ENCODE data around the gene RIPOR1. TPM values are rescaled to one million over a fixed set of nuclear protein-coding genes. Genes with fewer than 3 reads are reported as not detected.

RIPOR1 gene
- total and polyA plus RNA-seq, 2 experiments from 2014 or later, result 7.6 to 22.4 TPM

DNA sequence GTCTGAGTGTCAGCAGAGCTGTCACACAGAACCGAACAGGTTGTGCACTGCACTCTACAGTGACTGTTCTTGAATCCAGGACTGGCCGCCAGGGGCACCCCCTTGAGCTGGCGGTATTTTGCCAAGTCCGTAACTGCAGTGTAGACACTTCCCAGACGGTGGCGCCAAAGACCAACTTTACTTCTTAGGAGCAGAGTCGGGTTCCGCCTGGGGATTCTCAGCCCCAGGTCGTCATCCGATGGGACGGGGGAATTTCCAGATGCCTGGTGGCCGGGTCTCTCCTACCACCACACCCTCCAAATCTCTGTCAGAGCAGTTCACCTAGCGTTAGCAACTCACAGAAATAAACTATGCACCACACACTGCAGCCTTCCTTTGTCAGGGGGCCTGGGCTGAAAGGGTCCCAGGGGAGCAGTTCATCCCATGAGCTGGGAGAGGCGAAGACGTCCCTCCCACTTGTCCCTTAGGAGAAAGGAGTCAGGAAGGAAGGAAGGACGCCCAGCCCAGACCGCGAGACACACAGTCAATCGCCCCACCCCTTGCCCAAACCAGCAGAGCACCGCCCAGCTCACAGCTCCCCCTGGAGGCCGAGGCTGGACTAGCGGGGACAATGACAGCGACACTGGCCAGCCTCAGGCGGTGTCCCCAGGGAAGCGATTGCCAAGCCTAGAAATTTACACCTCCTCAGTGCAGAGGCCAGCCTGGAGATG, 7.4 kb upstream of the RIPOR1 start (continued):
- no peak for TF ChIP-seq EZH2phosphoT487 (IDR thresholded peaks at IDR 0.05; ENCODE audit: unreplicated experiment)
- TF ChIP-seq, protein P1, sequence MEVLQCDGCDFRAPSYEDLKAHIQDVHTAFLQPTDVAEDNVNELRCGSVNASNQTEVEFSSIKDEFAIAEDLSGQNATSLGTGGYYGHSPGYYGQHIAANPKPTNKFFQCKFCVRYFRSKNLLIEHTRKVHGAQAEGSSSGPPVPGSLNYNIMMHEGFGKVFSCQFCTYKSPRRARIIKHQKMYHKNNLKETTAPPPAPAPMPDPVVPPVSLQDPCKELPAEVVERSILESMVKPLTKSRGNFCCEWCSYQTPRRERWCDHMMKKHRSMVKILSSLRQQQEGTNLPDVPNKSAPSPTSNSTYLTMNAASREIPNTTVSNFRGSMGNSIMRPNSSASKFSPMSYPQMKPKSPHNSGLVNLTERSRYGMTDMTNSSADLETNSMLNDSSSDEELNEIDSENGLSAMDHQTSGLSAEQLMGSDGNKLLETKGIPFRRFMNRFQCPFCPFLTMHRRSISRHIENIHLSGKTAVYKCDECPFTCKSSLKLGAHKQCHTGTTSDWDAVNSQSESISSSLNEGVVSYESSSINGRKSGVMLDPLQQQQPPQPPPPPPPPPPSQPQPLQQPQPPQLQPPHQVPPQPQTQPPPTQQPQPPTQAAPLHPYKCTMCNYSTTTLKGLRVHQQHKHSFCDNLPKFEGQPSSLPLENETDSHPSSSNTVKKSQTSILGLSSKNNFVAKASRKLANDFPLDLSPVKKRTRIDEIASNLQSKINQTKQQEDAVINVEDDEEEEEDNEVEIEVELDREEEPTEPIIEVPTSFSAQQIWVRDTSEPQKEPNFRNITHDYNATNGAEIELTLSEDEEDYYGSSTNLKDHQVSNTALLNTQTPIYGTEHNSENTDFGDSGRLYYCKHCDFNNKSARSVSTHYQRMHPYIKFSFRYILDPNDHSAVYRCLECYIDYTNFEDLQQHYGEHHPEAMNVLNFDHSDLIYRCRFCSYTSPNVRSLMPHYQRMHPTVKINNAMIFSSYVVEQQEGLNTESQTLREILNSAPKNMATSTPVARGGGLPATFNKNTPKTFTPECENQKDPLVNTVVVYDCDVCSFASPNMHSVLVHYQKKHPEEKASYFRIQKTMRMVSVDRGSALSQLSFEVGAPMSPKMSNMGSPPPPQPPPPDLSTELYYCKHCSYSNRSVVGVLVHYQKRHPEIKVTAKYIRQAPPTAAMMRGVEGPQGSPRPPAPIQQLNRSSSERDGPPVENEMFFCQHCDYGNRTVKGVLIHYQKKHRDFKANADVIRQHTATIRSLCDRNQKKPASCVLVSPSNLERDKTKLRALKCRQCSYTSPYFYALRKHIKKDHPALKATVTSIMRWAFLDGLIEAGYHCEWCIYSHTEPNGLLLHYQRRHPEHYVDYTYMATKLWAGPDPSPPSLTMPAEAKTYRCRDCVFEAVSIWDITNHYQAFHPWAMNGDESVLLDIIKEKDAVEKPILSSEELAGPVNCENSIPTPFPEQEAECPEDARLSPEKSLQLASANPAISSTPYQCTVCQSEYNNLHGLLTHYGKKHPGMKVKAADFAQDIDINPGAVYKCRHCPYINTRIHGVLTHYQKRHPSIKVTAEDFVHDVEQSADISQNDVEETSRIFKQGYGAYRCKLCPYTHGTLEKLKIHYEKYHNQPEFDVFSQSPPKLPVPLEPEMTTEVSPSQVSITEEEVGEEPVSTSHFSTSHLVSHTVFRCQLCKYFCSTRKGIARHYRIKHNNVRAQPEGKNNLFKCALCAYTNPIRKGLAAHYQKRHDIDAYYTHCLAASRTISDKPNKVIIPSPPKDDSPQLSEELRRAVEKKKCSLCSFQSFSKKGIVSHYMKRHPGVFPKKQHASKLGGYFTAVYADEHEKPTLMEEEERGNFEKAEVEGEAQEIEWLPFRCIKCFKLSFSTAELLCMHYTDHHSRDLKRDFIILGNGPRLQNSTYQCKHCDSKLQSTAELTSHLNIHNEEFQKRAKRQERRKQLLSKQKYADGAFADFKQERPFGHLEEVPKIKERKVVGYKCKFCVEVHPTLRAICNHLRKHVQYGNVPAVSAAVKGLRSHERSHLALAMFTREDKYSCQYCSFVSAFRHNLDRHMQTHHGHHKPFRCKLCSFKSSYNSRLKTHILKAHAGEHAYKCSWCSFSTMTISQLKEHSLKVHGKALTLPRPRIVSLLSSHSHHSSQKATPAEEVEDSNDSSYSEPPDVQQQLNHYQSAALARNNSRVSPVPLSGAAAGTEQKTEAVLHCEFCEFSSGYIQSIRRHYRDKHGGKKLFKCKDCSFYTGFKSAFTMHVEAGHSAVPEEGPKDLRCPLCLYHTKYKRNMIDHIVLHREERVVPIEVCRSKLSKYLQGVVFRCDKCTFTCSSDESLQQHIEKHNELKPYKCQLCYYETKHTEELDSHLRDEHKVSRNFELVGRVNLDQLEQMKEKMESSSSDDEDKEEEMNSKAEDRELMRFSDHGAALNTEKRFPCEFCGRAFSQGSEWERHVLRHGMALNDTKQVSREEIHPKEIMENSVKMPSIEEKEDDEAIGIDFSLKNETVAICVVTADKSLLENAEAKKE (CRISPR knock-in tag; IDR thresholded peaks at IDR 0.05), result no peak

DNA sequence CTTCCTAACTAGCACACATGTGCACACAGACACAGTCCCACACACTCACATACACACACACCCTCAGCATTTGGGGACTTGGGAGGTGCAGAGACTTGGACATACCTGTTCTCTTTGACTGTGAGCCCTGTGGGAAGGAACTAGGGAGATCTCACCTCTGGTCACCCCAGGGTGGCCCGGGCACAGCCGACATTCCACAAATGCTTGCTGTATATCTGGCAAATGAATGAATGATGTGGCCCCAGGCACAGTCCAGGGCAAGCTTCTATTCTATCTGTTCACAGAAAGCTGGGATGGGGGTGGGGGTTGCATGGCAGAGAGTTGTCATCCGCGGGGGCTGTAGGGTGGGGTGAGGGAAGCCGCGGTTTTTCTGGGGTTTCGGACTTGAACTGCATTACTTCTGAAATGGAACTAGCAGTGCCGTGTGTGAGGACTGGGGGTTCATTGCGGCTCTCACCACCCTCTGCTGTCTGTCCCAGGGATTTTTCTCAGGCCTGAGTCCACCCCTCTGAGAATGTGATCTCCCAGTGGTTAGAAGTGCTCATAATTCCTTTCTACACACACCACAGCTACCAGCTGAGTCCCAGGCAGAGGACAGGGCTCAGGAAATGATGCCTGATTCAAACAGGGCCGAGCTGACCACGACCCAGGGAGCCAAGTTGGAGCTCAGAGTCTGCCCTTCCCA, 3.3 kb upstream of the RIPOR1 start:
- Histone ChIP-seq H4K20me1 (replicated peaks; ENCODE audit: insufficient read depth) (no peaks in the 10 kb centered on the region), H3K27me3 (ENCODE audit: insufficient read depth) (peaks cover 87% of the 10 kb centered on the region), H3K36me3 (ENCODE audit: insufficient read depth) (no peaks in the 10 kb centered on the region), H3K4me2 (no peak overlapping the region), H3K79me2 (replicated peaks; ENCODE audit: insufficient read depth) (no peaks in the 10 kb centered on the region), H3F3A (replicated peaks; ENCODE audit: low read depth) (0 out of 2 replicates have a peak, but pooled peaks cover 10% of the 10 kb centered on the region), H3K27ac (ENCODE audit: low read depth) (no peak overlapping the region), H3K9me2 (ENCODE audit: insufficient read depth) (no peaks in the 10 kb centered on the region), H3K4me3 (no peak overlapping the region), H3K4me1 (ENCODE audit: insufficient read depth) (peaks cover 10% of the 10 kb centered on the region; the same call in 1 of the 2 replicates), H2AFZ (no peak overlapping the region)
- Mint-ChIP-seq H3K4me1 (peaks cover 4% of the 10 kb centered on the region), H3K4me3 (no peak overlapping the region), H3K9me3 (no peaks in the 10 kb centered on the region), H3K27me3 (ENCODE audit: insufficient read depth, low read depth, poor library complexity) (peaks cover 84% of the 10 kb centered on the region), H3K36me3 (ENCODE audit: low read depth) (no peaks in the 10 kb centered on the region), H3K27ac (no peak overlapping the region)
- no peak for ATAC-seq
- DNase-seq (ENCODE audit: low spot score), result peak; percentile 26
- TF ChIP-seq POLR2AphosphoS5 (IDR thresholded peaks at IDR 0.05; ENCODE audit: low read depth), result no peak
- TF ChIP-seq EZH2 (IDR thresholded peaks at IDR 0.05; ENCODE audit: low read depth, unreplicated experiment), result no peak
- TF ChIP-seq, protein P2, sequence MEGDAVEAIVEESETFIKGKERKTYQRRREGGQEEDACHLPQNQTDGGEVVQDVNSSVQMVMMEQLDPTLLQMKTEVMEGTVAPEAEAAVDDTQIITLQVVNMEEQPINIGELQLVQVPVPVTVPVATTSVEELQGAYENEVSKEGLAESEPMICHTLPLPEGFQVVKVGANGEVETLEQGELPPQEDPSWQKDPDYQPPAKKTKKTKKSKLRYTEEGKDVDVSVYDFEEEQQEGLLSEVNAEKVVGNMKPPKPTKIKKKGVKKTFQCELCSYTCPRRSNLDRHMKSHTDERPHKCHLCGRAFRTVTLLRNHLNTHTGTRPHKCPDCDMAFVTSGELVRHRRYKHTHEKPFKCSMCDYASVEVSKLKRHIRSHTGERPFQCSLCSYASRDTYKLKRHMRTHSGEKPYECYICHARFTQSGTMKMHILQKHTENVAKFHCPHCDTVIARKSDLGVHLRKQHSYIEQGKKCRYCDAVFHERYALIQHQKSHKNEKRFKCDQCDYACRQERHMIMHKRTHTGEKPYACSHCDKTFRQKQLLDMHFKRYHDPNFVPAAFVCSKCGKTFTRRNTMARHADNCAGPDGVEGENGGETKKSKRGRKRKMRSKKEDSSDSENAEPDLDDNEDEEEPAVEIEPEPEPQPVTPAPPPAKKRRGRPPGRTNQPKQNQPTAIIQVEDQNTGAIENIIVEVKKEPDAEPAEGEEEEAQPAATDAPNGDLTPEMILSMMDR (conservative IDR thresholded peaks at IDR 0.05; ENCODE audit: low read depth in 2 of 2), result no peak
- TF ChIP-seq EZH2phosphoT487 (IDR thresholded peaks at IDR 0.05; ENCODE audit: unreplicated experiment), result no peak
- TF ChIP-seq ZNF114 (CRISPR knock-in tag; IDR thresholded peaks at IDR 0.05), result no peak
- TF ChIP-seq, protein P3, sequence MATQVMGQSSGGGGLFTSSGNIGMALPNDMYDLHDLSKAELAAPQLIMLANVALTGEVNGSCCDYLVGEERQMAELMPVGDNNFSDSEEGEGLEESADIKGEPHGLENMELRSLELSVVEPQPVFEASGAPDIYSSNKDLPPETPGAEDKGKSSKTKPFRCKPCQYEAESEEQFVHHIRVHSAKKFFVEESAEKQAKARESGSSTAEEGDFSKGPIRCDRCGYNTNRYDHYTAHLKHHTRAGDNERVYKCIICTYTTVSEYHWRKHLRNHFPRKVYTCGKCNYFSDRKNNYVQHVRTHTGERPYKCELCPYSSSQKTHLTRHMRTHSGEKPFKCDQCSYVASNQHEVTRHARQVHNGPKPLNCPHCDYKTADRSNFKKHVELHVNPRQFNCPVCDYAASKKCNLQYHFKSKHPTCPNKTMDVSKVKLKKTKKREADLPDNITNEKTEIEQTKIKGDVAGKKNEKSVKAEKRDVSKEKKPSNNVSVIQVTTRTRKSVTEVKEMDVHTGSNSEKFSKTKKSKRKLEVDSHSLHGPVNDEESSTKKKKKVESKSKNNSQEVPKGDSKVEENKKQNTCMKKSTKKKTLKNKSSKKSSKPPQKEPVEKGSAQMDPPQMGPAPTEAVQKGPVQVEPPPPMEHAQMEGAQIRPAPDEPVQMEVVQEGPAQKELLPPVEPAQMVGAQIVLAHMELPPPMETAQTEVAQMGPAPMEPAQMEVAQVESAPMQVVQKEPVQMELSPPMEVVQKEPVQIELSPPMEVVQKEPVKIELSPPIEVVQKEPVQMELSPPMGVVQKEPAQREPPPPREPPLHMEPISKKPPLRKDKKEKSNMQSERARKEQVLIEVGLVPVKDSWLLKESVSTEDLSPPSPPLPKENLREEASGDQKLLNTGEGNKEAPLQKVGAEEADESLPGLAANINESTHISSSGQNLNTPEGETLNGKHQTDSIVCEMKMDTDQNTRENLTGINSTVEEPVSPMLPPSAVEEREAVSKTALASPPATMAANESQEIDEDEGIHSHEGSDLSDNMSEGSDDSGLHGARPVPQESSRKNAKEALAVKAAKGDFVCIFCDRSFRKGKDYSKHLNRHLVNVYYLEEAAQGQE (IDR thresholded peaks at IDR 0.05; ENCODE audit: unreplicated experiment), result no peak
- TF ChIP-seq CREB1 (CRISPR knock-in tag; IDR thresholded peaks at IDR 0.05; ENCODE audit: low read depth), result no peak
- TF ChIP-seq ZNF331 (CRISPR knock-in tag; IDR thresholded peaks at IDR 0.05; ENCODE audit: low read depth), result no peak

Measured in GM23338 (cell line).